Kasumi-1 (cell line): Measurements from ENCODE around the gene SPDYE16.
"Not testable (repeated sequence)": the region's sequence is repeated elsewhere in the genome, so short reads cannot be mapped to it uniquely, and the experiment has no call there.

Source experiments
- DNase-seq, 2 experiments: peaks; one replicate each; lab custom pipeline; 2025; lab: John Stamatoyannopoulos, UW

Gene SPDYE16, protein sequence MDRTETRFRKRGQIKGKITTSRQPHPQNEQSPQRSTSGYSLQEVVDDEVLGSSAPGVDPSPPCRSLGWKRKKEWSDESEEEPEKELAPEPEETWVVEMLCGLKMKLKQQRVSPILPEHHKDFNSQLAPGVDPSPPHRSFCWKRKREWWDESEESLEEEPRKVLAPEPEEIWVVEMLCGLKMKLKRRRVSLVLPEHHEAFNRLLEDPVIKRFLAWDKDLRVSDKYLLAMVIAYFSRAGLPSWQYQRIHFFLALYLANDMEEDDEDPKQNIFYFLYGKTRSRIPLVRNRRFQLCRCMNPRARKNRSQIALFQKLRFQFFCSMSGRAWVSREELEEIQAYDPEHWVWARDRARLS

DNA sequence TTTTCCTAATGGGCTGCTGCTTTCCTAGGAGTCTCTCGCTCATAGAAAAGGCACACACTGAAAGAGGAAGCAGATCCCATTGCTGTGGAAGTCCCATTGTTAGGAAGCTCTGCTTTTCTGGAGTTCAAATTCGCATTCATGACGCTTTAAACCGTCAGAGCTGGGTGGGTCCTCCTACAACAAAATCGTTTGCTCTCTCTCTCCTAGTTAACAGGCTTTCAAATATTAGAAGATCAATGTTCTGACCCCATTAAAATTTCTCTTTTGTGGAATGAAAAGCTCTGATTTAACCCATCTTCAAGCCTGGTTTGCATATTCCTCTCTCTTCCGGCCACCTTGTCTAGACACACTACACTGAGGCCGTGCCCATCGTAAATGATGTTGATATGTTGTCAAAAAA lies at the start of gene SPDYE16:
SPDYE16 (minus strand) TSS at position 101 of the 400 bp plus-strand sequence. CDS start 1,838 bp downstream, outside the sequence.
- DNase-seq, result not testable (repeated sequence)

DNA sequence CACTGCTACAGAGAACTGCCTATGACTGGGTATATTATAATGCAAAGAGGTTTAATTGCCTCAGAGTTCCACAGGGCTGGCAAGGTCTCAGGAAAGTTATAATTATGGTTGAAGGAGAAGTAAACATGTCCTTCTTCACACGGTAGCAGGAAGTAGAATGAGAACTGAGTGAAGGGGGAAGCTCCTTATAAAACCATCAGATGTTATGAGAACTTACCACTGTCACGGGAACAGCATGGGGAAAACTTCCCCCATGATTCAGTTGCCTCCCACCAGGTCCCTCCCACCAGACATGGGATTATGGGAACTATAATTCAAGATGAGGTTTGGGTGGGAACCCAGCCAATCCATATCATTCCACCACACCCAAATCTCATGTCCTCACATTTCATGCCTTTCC lies 49.6 kb upstream of the SPDYE16 start:
- not testable (repeated sequence) for DNase-seq

DNA sequence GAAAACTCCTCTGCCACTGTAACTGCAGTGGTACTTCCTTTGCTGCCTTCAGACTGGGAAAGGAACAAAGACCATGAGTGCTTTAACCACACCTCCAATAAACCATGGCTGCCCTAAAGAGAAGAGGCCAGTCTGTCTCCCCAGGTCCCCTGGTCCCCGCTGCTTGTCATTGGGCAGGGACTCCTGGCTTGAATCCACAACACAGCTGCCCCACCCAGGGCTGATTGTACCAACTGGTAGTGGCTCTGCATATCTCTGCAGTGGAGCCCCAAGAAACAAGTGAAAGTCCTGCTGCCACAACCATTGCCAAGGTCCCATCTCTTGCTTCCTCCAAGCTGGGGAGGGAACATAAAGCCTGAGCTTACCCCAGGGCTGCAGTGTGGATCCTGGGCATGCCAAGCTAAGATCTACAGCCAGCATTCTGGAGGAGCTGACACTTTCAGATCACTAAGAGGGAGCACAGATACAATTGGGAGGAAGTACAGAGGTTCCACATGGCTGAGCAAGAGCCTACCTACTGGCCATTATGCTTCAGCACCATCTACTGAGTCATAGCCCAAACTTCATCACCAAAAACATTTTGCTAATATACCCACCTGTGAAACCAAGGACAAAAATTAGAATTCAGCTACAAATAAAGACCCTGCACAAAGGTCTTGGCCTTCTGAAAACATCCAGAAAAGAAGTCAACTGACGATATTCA lies 48.7 kb upstream of the SPDYE16 start:
- not testable (repeated sequence) for DNase-seq

DNA sequence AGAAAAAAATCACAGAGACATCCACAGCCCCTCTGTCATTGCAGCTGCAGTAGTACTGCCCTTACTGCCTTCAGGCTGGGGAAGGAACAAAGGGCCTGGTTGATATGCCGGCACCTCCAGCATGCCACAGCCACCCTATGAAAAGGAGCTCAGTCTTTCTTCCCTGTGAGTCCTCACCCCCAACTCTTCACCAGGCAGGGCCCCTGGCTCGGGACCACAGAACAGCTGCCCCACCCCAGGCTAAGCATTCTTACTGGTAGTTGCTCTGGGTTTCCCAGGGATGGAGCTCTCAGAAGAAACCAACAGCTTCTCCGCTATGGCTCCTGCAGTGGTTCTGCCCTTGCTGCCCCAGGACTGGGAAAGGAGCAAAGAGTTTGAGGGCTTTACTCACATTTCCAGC lies 47.9 kb upstream of the SPDYE16 start:
- DNase-seq, result not testable (repeated sequence)

DNA sequence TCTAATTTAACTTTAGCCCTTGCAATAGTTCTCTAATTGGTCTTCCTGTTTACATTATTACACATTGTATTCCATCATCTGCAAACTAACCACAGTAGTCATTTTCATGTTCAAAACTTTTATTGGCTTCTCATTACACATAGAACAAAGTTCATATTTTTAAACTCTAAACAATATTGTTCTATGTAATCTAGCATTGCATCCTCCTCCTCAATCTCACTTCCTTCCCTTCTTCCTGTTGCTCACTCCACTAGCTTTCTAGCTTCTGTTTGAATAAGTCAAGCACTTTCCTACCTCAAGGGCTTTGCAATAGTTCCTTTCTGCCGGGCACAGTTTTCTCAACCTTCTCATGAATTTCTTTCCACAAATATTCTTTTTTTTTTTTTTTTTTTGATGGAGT lies 45.5 kb upstream of the SPDYE16 start:
- DNase-seq, result not testable (repeated sequence)

DNA sequence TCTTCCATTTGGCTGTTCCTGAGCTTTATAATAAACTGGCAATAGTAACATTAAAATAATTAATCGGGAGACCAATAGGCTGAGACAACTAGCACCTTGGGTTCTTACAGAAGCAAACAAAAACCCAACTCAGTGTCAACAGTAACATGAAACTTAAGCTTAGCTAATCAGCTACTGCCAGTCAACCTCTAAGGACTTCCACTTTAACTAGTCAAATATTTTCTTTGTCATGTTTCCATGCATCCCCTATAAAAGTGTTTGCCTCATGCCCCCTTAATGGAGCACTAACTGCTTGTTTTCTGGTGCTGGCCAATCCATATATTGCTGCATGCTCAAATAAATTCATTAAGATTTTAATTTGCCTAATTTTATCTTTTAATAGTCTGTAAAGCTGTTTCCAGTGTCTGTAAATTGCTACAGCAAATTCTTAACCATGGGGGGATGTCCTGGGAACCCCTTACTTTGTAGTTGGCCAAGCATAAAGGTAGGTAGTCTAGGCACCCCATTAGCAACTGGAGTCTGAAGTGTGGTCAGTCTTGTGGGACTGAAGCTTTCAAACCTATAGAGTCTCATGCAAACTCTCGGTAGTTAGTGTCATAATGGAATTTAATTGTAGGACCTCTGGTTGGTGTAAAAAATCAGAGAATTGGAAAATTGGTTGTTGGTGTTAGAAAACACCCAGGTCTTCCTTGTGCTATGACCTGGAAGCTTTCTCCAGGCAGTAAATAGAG lies 43.7 kb upstream of the SPDYE16 start:
- DNase-seq, result not testable (repeated sequence)

DNA sequence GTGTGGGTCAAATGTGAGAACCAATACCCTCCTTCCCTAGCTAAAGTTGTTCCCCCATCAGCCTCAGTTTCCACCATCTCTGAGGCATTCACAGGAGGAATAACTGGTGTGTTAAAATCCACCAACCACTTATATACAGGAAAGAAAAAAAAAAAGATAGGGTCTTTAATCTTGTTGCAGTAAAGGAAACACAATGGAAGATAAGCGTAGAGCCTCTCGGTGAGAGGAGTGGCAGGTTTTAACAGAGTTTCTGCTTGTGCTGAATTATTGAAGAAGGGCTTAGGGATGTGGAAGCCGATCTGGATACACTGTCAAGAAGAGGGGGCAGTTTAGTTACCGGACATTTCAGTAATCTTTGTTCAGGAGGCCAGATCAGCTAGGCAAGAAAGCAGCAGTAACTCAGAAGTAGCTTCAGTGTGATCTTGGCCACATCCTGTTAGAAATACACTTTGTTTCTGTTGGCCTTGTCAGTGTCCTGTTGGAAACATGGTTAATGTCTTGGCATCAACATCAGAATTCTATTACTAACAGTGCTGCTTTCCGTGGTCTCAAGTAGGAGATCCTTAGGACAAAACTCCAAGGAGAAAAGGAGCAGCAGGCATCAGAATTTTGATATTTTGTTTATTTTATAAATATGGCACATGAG lies 40.7 kb upstream of the SPDYE16 start:
- not testable (repeated sequence) for DNase-seq

DNA sequence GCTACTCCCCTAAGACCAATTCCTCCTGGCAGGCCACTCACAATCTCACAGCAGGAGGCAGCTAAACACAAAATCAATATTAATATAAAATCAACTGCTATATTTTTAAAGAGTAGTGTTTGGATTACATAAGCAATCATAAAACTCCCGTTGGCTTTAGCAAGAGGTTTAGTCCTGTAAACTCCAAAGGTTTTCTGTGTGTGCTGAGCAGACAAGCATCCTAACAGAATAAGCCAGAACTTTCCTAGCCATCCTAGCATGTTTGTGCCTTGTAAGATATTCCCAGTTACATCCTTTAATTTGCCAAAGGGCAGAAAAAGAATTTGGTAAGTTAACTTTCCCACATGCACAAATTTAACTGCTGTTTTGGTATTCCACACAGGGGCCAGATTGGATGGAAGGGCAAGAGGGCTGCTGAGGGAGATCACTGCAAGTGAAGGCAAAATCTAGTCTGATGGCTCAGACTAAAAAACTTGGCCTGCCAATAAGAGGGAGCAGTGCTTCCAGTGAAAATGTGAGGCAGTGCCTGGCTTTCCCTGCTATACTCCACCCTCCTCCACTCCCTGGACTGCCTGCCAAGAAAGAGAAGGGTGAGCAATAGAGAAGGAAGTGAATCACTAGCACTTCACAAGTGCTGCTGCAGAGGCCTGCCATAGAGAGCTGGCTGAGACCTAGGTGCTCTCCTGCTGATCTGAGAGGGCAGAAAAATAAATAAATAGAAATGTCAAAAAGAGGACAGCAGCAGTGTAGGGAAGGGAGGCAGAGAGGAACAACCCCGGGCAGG lies 39.9 kb upstream of the SPDYE16 start:
- DNase-seq, result peak; percentile 20 to 54

DNA sequence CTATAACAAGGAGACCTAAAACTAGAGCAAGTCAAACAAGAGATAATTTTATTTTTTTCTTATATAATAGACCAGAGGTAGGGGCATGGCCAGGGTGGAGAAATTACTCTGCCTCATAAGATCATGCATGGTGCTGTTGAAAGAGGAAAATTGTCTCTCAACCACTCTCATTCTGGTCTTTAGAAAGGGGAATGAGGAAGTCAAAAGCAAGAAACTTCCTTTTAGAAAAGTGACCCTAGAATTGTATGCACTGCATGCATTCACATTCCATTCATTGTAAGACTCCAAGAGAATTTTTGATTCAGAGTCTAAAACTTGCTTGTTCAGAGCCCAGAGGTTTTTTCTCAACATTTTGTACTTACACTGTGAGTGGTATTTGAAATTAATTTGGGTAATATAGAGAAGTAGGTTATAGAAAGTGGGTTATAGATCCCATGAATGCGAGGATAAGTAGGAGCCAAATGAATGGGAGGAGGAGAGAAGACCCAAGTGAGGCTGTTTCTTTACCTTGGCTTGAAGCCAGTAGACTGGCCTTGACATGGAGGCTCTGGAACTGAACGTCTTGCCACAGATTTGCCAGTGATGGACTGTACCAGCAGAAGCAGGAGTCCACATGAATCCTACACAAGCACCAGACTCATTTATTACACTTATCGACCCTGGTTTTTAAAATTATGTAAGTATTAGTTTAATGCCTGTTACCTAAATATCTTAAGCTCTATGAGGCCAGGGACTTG lies 33.0 kb upstream of the SPDYE16 start:
- DNase-seq, result not testable (repeated sequence)

DNA sequence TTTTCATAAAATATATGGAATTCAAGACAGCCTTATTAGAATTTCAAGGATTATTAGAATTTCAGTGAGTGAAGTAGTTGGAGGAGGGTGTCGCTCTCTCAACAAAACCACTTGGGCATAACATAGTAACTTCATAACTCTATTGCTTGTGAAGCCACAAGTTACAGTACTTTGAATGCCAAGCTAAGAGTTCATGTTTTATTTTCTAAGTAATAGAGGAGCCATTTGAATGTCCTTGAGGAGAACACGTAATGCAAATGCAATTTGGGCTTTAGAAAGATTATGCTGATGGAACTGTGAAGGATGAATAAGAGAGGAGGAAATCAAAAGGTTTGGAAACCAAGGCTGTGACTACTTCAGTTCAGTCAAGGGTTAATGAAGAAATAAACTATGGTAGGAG lies 32.3 kb upstream of the SPDYE16 start:
- DNase-seq, result not testable (repeated sequence)

DNA sequence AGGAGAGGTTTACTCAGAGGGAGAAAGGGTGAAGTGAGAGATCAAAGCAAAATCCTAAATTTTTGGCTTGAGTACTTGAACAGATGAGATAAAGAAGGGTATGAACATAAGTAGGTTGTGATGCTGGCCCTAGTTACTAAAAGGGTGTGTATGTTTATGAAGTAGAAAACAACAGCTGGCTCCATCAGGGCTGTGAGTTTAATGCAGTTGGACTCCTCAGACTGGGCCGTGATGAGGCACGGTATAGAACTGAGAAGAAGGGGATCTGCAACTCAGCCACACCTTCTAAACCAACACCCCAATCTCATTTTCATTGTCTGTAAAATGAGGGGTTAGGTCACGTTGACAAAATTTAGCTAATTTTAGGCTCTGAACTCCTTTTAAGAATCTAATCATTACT lies 29.2 kb upstream of the SPDYE16 start:
- not testable (repeated sequence) for DNase-seq

DNA sequence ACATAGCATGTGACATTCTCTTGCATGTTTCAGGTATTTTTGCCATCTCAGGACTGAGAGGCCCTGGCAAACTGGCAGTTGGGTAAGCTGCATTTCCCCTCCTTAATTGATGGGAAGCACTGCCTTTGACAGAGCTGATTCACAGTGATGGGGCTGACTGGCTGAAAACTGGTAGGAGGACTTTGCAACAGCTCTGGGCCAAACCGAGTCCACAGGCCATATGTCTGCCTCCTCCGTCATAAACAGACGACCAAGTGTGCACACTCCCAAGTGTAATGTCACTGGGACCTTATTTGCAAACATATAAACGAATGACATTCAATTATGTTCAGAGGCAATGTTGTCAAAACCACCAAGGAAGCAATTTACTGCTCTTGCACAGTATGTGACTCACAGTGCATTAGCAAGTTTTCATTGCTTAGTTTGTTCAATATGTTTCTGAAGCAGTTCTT lies 27.3 kb upstream of the SPDYE16 start:
- not testable (repeated sequence) for DNase-seq

DNA sequence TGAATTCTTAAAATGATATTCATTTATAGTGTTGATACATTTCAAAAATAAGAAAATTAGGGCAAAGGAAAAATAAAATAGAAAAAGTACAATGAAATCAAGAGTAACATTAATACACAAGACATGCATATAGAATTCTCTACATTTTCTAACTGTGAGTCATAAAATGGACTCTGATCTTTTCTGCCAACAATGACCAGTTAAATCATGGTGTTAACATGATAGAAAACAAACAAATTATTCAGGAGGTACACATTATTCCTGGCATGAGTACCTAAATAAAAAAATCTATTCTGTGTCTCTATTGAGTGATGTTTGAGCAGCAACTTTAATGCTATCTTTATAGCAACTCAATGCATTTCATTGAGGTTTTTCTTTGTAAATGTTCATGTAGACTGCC lies 25.6 kb upstream of the SPDYE16 start:
- DNase-seq, result not testable (repeated sequence)

DNA sequence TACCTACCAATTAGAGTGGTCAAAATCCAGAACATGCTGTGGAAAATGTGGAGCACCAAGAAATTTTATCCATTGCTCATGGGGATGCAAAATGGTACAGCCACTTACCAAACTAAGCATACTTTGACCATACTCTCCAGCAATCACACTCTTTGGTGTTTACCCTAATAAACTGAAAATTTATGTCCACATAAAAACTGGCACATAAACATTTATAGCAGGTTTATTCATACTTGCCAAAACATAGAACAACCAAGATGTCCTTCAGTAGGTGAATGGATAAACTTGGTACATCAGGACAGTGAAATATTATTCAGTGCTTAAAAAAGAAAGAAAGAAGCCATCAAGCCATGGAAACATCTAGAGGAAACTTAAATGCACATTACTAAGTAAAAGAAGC lies 24.7 kb upstream of the SPDYE16 start:
- DNase-seq, result not testable (repeated sequence)

DNA sequence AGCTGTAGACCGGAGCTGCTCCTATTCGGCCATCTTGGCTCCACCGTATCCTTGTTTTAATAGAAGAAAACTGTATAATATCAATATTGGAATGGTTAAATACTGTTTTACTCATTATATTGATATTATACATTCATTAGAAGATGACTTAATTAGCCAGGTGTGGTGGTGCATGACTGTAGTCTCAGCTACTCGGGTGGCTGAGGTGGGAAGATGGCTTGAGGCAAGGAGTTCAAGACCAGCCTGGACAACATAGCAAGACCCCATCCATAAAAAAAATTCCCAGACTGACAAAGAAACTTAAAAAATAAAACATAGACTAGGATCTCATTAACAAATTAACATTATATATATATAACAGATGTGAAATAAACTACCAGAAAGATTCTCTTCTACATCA lies 24.2 kb upstream of the SPDYE16 start:
- not testable (repeated sequence) for DNase-seq

DNA sequence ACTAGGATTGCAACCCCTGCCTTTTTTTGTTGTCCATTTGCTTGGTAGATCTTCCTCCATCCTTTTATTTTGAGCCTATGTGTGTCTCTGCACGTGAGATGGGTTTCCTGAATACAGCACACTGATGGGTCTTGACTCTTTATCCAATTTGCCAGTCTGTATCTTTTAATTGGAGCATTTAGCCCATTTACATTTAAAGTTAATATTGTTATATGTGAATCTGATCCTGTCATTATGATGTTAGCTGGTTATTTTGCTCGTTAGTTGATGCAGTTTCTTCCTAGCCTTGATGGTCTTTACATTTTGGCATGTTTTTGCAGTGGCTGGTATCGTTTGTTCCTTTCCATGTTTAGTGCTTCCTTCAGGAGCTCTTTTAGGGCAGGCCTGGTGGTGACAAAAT lies 21.9 kb upstream of the SPDYE16 start:
- not testable (repeated sequence) for DNase-seq

DNA sequence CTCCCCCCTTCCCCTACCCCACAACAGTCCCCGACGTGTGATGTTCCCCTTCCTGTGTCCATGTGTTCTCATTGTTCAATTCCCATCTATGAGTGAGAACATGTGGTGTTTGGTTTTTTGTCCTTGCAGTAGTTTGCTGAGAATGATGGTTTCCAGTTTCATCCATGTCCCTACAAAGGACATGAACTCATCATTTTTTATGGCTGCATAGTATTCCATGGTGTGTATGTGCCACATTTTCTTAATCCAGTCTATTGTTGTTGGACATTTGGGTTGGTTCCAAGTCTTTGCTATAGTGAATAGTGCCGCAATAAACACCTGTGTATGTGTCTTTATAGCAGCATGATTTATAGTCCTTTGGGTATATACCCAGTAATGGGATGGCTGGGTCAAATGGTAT lies 18.2 kb upstream of the SPDYE16 start:
- not testable (repeated sequence) for DNase-seq

DNA sequence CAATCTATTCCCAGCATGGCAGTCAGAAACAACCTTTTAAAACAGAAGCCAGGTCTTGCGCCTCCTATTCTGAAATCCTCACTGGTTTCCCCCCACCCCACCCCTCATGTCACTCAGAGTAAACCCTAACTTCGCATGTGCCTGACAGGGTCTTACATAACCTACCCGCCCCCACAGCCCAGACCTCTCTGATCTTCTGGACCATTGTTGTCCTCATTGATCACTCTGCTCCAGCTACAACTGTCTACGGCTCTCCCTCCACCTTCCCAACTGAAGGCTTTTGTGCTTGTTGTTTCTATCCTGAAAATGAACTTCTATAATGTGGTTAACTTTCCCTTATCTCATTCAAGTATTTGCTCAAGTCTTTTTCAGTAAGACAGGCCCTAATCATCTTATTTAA lies 17.1 kb upstream of the SPDYE16 start:
- DNase-seq, result not testable (repeated sequence)

DNA sequence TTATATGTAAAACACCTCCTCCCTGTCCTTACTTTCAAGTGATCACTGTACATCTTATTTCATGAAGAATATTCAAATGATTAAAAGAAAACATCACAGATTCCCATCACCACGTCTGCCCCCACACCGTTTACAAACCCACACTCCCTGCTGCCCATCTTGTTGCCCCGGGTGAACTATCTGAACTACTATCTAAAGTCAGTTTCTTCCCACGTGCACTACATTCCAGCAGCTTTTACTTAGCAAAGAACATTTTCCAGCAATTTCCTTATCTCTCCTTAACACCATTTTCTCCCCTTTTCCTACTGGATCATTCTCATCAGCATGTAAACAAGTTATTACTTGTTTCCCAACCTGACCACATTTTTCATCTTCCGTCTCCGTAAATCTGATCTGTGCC lies 16.6 kb upstream of the SPDYE16 start:
- DNase-seq, result not testable (repeated sequence)

DNA sequence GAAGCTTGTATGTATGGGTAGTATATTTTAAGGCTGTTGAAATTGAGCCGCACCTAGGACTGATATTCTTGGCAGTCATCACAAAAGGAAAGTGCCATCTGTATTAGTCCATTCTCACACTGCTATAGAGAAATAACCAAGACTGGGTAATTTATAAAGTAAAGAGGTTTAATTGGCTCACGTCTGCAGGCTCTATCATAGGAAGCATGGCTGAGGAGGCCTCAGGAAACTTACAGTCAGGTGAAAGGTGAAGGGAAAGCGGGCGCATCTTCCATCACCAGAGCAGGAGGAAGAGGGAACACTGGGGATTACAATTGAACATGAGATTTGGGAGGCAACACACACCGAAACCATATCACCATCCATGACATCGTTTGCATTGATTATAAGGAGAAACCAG lies 8.9 kb upstream of the SPDYE16 start:
- not testable (repeated sequence) for DNase-seq
